Activated T-cell treated with anti-CD3 and anti-CD28 coated beads, Interleukin-2, amount 50 U/mL, for 24 hours (primary cell): ENCODE data around the gene PDE1C.
"Not testable (repeated sequence)": the region's sequence is repeated elsewhere in the genome, so short reads cannot be mapped to it uniquely, and the experiment has no call there.

Experiments used
- DNase-seq: peaks from one replicate; pipeline ENCODE4 v3.0.0-alpha.2; 2020
- H3K27ac Mint-ChIP-seq: 2 replicates; pipeline ENCODE4 v1.8.0; 2020; ENCODE audit warnings: mild to moderate bottlenecking, mixed read lengths
- H3K27me3 Mint-ChIP-seq: 2 replicates; pipeline ENCODE4 v1.8.0; 2020; ENCODE audit warnings: mixed read lengths
- H3K36me3 Mint-ChIP-seq: 2 replicates; pipeline ENCODE4 v1.8.0; 2020; ENCODE audit warnings: low read depth, mixed read lengths
- H3K4me1 Mint-ChIP-seq: 2 replicates; pipeline ENCODE4 v1.8.0; 2020; ENCODE audit warnings: low read depth, mixed read lengths
- H3K4me3 Mint-ChIP-seq: 2 replicates; pipeline ENCODE4 v1.8.0; 2020; ENCODE audit warnings: mild to moderate bottlenecking, moderate library complexity, mixed read lengths
- H3K9me3 Mint-ChIP-seq: 2 replicates; pipeline ENCODE4 v1.8.0; 2020; ENCODE audit warnings: mixed read lengths

Gene PDE1C

DNA sequence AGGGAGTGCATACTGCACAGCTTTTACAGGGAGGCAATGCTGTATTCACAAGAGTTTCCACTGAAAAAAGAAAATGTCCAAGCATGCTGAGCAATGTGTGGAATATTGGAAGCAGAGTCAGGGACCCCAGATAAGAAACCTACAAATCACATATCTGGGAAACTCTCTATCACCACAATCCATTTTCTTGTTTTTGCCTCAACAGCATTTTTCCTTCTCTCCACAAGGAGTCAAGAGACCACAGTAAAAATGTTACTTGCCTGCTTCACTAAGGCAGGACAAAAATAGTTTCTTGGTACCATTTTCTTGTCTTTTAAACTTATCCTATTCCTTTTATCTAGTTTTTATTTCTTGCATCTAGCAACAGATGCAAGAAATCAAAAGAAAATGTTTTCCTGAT, 19.5 kb upstream of the PDE1C start:
- Mint-ChIP-seq H3K27me3 (no peaks in the 10 kb centered on the region), H3K4me3 (no peak overlapping the region), H3K27ac (no peak overlapping the region), H3K36me3 (no peaks in the 10 kb centered on the region), H3K4me1 (no peaks in the 10 kb centered on the region), H3K9me3 (peaks cover 3% of the 10 kb centered on the region)
- DNase-seq: no peak

GRCh38 chr7:32089256-32089655, 19.0 kb upstream of the PDE1C start:
- H3K27ac Mint-ChIP-seq: no peak overlapping the region
- no peaks in the 10 kb centered on the region for H3K4me1 Mint-ChIP-seq
- H3K27me3 Mint-ChIP-seq: no peaks in the 10 kb centered on the region
- no peak overlapping the region for H3K4me3 Mint-ChIP-seq
- peaks cover 3% of the 10 kb centered on the region for H3K9me3 Mint-ChIP-seq
- no peak for DNase-seq
- no peaks in the 10 kb centered on the region for H3K36me3 Mint-ChIP-seq

GRCh38 chr7:32088451-32088881, 18.3 kb upstream of the PDE1C start:
- Mint-ChIP-seq H3K9me3 (peaks cover 3% of the 10 kb centered on the region), H3K36me3 (no peaks in the 10 kb centered on the region), H3K27ac (no peak overlapping the region), H3K4me3 (no peak overlapping the region), H3K4me1 (no peaks in the 10 kb centered on the region), H3K27me3 (no peaks in the 10 kb centered on the region)
- DNase-seq: no peak

GRCh38 chr7:32079510-32079909, 9.3 kb upstream of the PDE1C start:
- H3K27me3 Mint-ChIP-seq: no peaks in the 10 kb centered on the region
- DNase-seq: no peak

GRCh38 chr7:32078824-32079223, 8.6 kb upstream of the PDE1C start:
- no peak for DNase-seq
- no peaks in the 10 kb centered on the region for H3K4me1 Mint-ChIP-seq
- H3K36me3 Mint-ChIP-seq: no peaks in the 10 kb centered on the region
- no peaks in the 10 kb centered on the region for H3K27me3 Mint-ChIP-seq
- H3K27ac Mint-ChIP-seq: no peak overlapping the region
- no peak overlapping the region for H3K4me3 Mint-ChIP-seq
- H3K9me3 Mint-ChIP-seq: no peaks in the 10 kb centered on the region

More at GRCh38 chr7:32079510-32079909, 9.3 kb upstream of the PDE1C start:
- Mint-ChIP-seq H3K9me3 (no peaks in the 10 kb centered on the region), H3K36me3 (no peaks in the 10 kb centered on the region), H3K27ac (no peak overlapping the region), H3K4me1 (no peaks in the 10 kb centered on the region), H3K4me3 (no peak overlapping the region)

DNA sequence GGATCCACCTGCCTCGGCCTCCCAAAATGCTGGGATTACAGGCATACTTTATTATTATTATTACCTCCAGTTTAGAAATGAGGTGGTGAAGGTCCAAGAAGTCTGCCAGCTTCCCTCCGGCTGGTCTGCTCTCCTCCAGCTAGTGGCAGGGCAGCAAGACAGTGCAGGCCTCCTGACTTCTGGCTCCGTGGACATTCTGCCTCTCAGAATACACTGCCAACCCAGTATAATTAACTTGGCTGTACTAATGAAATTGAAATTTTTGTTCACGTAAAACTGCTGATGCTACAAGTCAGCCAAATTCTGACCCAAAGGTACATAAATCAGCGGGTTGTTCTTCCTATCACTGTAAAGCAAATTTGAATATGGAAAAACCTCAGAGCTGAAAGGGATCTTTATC, 7.6 kb upstream of the PDE1C start:
- Mint-ChIP-seq H3K4me3 (no peak overlapping the region), H3K9me3 (no peaks in the 10 kb centered on the region), H3K27me3 (no peaks in the 10 kb centered on the region), H3K36me3 (no peaks in the 10 kb centered on the region), H3K27ac (no peak overlapping the region), H3K4me1 (no peaks in the 10 kb centered on the region)
- no peak for DNase-seq

GRCh38 chr7:32076802-32077201, 6.6 kb upstream of the PDE1C start:
- not testable (repeated sequence) for H3K4me1 Mint-ChIP-seq, H3K4me3 Mint-ChIP-seq, DNase-seq, H3K36me3 Mint-ChIP-seq, H3K27me3 Mint-ChIP-seq, H3K9me3 Mint-ChIP-seq, H3K27ac Mint-ChIP-seq

DNA sequence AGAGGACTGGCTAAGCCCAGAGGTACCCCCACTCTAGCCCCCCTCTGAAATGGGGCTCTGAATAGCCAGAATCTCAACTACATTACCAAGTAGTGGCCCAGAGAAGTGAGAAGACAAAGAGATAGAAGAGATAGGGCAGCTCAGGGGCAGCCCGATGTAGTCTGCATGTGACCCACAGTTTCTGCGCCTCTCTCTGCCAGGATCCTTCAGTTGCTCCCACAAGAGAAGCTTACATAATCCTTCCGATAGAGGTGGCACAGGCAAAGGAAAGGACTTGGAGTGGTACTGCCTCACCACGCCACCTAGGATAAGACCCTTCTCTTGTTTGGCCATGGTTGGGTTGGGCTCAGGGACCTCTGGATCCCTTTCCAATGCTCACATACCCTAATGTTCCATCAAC, 5.4 kb upstream of the PDE1C start:
- Mint-ChIP-seq H3K4me3 (no peak overlapping the region), H3K36me3 (no peaks in the 10 kb centered on the region), H3K27ac (no peak overlapping the region), H3K4me1 (no peaks in the 10 kb centered on the region), H3K9me3 (no peaks in the 10 kb centered on the region), H3K27me3 (peaks cover 16% of the 10 kb centered on the region)
- DNase-seq: no peak

DNA sequence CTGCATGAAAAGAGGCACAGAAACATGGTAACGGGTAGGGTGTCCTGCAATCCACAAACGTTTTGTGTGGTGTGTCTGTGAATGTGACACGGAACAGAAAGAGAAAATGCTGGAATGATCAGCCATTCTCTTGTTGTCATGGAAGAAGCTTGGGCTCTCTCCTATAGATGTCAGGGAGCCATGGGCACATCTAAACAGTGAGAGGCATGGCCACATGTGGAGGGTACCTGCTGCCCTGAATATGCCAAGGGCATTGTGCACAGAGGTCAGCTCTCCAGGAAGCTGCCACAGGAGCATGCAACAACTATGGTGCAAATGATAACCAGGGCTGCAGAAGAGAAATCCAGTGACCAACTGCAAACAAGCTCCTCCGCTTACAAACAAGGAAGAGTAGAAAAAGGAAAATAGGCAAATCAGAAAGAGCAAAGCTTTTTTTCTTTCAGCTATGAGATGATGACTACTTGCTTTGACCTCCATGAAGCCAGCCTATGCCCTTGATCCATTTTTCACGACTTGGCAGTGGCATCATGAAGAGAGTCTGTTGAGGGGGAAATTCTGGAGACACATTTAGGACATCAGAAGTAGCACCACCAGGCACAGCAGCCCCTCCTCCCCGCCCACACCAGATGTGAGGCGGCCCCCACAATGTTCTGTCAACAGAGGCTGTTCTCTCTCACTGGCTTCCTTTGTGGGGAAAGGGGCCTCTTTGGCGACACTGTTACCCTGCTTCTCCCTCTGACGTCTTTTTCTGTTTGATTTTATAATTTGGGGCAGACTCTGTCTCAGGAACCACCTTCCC, 4.8 kb upstream of the PDE1C start:
- Mint-ChIP-seq H3K27ac (no peak overlapping the region), H3K9me3 (peaks cover under 1% of the 10 kb centered on the region), H3K4me3 (no peak overlapping the region), H3K27me3 (peaks cover 23% of the 10 kb centered on the region), H3K36me3 (no peaks in the 10 kb centered on the region), H3K4me1 (no peaks in the 10 kb centered on the region)
- DNase-seq: no peak

DNA sequence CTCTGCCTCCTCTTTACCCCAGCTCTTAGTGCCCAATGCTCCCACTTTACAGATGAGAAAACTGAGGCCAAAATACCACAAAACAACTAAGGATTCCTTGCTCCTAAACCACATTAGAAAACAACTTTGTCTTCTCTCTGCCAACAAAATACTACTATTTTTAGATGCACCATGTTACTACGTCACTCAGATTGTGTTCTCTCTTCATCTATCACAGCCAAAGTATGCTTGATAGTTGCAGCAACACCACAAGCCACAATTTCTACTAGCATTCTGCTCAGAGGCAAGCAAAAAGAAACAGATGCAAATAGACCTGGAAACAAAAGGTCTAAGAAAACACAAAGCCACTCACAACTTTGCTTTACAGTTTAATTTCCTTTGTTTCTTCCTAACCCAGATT, 3.3 kb upstream of the PDE1C start:
- peaks cover 3% of the 10 kb centered on the region for H3K9me3 Mint-ChIP-seq
- H3K36me3 Mint-ChIP-seq: no peaks in the 10 kb centered on the region
- no peak overlapping the region for H3K4me3 Mint-ChIP-seq
- no peak overlapping the region for H3K27ac Mint-ChIP-seq
- H3K27me3 Mint-ChIP-seq: peaks cover 34% of the 10 kb centered on the region
- H3K4me1 Mint-ChIP-seq: no peaks in the 10 kb centered on the region
- DNase-seq: no peak

DNA sequence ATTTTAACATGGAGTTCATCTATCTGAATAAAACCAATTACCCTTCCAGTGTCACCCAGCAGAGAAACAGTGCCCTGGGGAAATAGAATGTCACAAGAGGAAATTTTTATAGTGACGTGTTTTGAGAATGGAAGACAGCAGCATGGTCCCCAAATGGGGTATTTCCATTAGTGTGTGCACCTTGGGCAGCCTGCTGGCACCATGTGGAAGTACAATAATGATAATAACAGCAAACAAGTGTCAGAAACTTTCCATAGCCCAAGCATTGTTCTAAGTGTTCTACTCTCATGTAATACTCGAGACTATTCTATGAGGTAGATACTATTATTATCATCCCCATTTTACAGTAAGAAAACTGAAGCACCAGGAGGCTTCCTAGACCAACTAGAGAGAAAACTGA, 2.2 kb upstream of the PDE1C start:
- H3K36me3 Mint-ChIP-seq: no peaks in the 10 kb centered on the region
- no peak for DNase-seq
- H3K4me1 Mint-ChIP-seq: no peaks in the 10 kb centered on the region
- no peak overlapping the region for H3K27ac Mint-ChIP-seq
- no peak overlapping the region for H3K4me3 Mint-ChIP-seq
- H3K27me3 Mint-ChIP-seq: peaks cover 34% of the 10 kb centered on the region
- H3K9me3 Mint-ChIP-seq: peaks cover 3% of the 10 kb centered on the region

DNA sequence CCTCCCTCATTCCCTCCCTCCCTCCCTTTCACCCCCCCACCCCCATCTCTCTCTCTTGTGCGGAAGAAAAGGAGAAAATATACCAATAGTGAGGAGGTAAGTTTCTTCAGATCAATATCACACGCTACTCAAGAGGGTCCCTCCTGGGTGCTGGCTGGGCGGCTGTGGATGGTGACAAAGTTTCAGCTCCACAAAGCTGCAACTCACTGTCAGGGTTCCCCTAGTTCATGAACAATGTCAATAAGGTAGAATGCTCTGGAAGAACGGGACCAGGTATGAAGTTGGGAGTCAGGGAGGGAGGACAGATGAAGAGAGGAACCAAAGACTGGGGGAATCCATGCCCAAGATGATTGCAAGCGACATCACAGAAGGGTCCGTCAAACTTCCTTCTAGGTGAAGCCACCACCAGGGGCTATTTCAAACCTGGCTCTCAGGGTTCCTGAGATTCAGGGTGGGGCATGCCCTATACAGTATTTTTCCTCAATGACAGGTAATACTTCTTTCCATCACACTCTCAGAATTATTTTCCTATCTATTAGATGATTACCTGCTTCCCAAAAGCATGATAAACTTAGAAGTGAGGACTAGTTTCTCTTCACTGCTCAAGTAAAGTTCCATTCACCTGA, 1.4 kb upstream of the PDE1C start:
- peaks cover 34% of the 10 kb centered on the region for H3K27me3 Mint-ChIP-seq

GRCh38 chr7:32070051-32070405, 179 bp downstream of the PDE1C start:
- H3K9me3 Mint-ChIP-seq: peaks cover 3% of the 10 kb centered on the region
- H3K36me3 Mint-ChIP-seq: no peaks in the 10 kb centered on the region
- H3K27me3 Mint-ChIP-seq: peaks cover 34% of the 10 kb centered on the region
- H3K4me3 Mint-ChIP-seq: no peak overlapping the region
- no peak for DNase-seq
- H3K27ac Mint-ChIP-seq: no peak overlapping the region
- H3K4me1 Mint-ChIP-seq: no peaks in the 10 kb centered on the region

More for the DNA sequence above, 1.4 kb upstream of the PDE1C start:
- H3K27ac Mint-ChIP-seq: no peak overlapping the region
- no peaks in the 10 kb centered on the region for H3K36me3 Mint-ChIP-seq
- DNase-seq: no peak
- no peaks in the 10 kb centered on the region for H3K4me1 Mint-ChIP-seq
- peaks cover 3% of the 10 kb centered on the region for H3K9me3 Mint-ChIP-seq
- H3K4me3 Mint-ChIP-seq: no peak overlapping the region

GRCh38 chr7:32069116-32069650, 1.0 kb downstream of the PDE1C start:
- Mint-ChIP-seq H3K27me3 (peaks cover 34% of the 10 kb centered on the region), H3K4me3 (no peak overlapping the region), H3K36me3 (no peaks in the 10 kb centered on the region), H3K9me3 (peaks cover 3% of the 10 kb centered on the region), H3K4me1 (no peaks in the 10 kb centered on the region), H3K27ac (no peak overlapping the region)
- no peak for DNase-seq

DNA sequence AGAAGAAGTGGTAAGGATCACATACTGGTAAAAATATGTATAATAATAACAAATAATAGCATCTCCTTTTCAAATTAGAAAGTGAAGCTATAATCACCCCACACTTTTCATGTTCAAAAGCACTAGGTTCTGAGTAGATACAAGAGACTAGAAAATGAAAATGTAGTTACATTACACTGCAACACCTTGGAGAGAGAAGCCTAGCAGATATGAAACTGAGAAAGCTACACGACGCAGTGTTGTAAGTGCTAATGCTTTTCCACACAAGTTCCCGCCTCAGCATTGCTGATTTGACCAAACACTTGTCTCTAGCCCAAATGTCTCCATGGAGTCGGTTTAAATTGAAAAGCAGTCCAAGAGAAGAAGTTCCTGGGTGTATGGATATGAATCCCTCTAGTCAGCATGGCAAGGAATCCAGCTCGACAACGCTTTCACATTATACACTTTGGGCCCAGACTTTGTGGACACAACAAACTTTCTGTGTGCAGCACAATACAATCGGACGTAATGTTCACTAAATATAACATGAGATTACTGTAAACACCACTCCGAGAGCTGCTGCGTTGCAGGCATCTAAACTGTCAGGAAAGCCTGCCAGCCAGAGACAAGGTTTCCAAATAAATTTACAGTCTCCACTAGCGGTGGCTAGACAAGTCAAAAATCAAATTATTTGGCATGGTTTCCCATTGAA, 1.7 kb downstream of the PDE1C start:
- H3K27ac Mint-ChIP-seq: no peak overlapping the region

More for the DNA sequence above, 1.7 kb downstream of the PDE1C start:
- Mint-ChIP-seq H3K4me3 (no peak overlapping the region), H3K9me3 (peaks cover 3% of the 10 kb centered on the region), H3K4me1 (no peaks in the 10 kb centered on the region), H3K27me3 (peaks cover 34% of the 10 kb centered on the region), H3K36me3 (no peaks in the 10 kb centered on the region)
- no peak for DNase-seq
